Endothelial cell of umbilical vein (primary cell): ENCODE results near the gene RALGPS1. TPM values are rescaled to one million over a fixed set of nuclear protein-coding genes. Genes with fewer than 3 reads are reported as not detected.

ENCODE experiments used
- BruUV-seq: library from RNA; stranded (reverse); fragments of 400-500 nt; replicated peaks from 2 replicates; lab custom pipeline; 2021; lab: Mats Ljungman, UMichigan
- CTCF ChIA-PET: fragments of 300-600, 350-600 bp; sonication (Branson Sonifier 250); formaldehyde crosslinking; loops from one replicate; lab custom pipeline; 2021; ENCODE audit warnings: antibody characterized with exemption, inconsistent platforms; lab: Charles Lee
- POLR2A ChIA-PET: fragments of 300-600, 350-600 bp; sonication (Branson Sonifier 250); formaldehyde crosslinking; loops from one replicate; lab custom pipeline; 2021; ENCODE audit warnings: antibody characterized with exemption, inconsistent platforms; lab: Charles Lee
- DNase-seq: peaks from one replicate; pipeline ENCODE4 v3.0.0-alpha.2; 2011; ENCODE audit warnings: low read depth, low spot score
- FAIRE-seq: peaks from 2 replicates; lab custom pipeline; 2011; peaks lifted over from hg19 to GRCh38; lab: Jason Lieb, UNC
- H2AFZ ChIP-seq: 2 replicates; pipeline ENCODE4 v1.6.0; 2012; ENCODE audit warnings: low read depth, low read length, control low read depth, inconsistent platforms
- H3K27ac ChIP-seq: 2 replicates; pipeline ENCODE4 v1.5.1; 2011; ENCODE audit warnings: low read depth, mild to moderate bottlenecking, control low read depth, low read length, moderate library complexity; ENCODE audit not compliant: insufficient read depth
- H3K27me3 ChIP-seq, 2 experiments: 2 replicates each; pipeline versions ENCODE4 v1.6.0 to v1.6.1; 2011; ENCODE audit warnings: low read length in 2 of 2, mixed read lengths in 1 of 2; ENCODE audit not compliant: control insufficient read depth in 2 of 2, insufficient read depth in 2 of 2
- H3K36me3 ChIP-seq, 2 experiments: 2 replicates in 1 of 2; 3 replicates in 1 of 2; pipeline ENCODE4 v1.5.1; 2011; ENCODE audit warnings: low read length in 2 of 2, mild to moderate bottlenecking in 1 of 2, moderate library complexity in 1 of 2; ENCODE audit not compliant: control insufficient read depth in 2 of 2, insufficient read depth in 2 of 2; ENCODE audit errors: extremely low read depth in 1 of 2
- H3K4me1 ChIP-seq: 3 replicates; pipeline ENCODE4 v1.5.1; 2011; ENCODE audit warnings: mild to moderate bottlenecking, low read length; ENCODE audit not compliant: control insufficient read depth, insufficient read depth; ENCODE audit errors: extremely low read depth
- H3K4me2 ChIP-seq: 2 replicates; pipeline ENCODE4 v1.6.1; 2011; ENCODE audit warnings: low read length, control low read depth, mixed read lengths; ENCODE audit not compliant: insufficient read depth
- H3K4me3 ChIP-seq, 3 experiments: fragments of 200-600 bp in 1 of 3; sonication (generic), shearing (Covaris generic) in 1 of 3; replicated peaks in 1 of 3; 2 replicates each; pipeline ENCODE4 v1.5.1; 2011 to 2016; ENCODE audit warnings: control low read depth in 3 of 3, low read length in 3 of 3, mild to moderate bottlenecking in 2 of 3, inconsistent platforms in 1 of 3, low read depth in 1 of 3, moderate library complexity in 1 of 3; ENCODE audit not compliant: insufficient read depth in 1 of 3
- H3K79me2 ChIP-seq: 2 replicates; pipeline ENCODE4 v1.6.0; 2012; ENCODE audit warnings: low read length, inconsistent platforms; ENCODE audit not compliant: control insufficient read depth, insufficient read depth
- H3K9ac ChIP-seq: replicated peaks from 2 replicates; pipeline ENCODE3; 2011; ENCODE audit warnings: low read length, control low read depth; ENCODE audit not compliant: insufficient read depth; ENCODE audit errors: extremely low read depth
- H3K9me1 ChIP-seq: replicated peaks from 3 replicates; pipeline ENCODE4 v1.6.0; 2011; ENCODE audit warnings: mild to moderate bottlenecking, low read length; ENCODE audit not compliant: control insufficient read depth, insufficient read depth; ENCODE audit errors: extremely low read depth
- H3K9me3 ChIP-seq: replicated peaks from 2 replicates; pipeline ENCODE4 v1.5.1; 2012; ENCODE audit warnings: low read length, inconsistent platforms; ENCODE audit not compliant: control insufficient read depth, insufficient read depth
- H4K20me1 ChIP-seq: replicated peaks from 2 replicates; pipeline ENCODE3; 2011; ENCODE audit warnings: mild to moderate bottlenecking, low read length; ENCODE audit not compliant: control insufficient read depth, insufficient read depth; ENCODE audit errors: extremely low read depth
- CTCF ChIP-seq, 2 donors: IDR thresholded peaks; 1 replicate in 1 of 2; 2 replicates in 1 of 2; pipeline ENCODE4 v1.5.1; 2011; ENCODE audit warnings: low read length in 2 of 2, mild to moderate bottlenecking in 2 of 2, moderate library complexity in 2 of 2, control low read depth in 1 of 2, inconsistent platforms in 1 of 2, low read depth in 1 of 2; ENCODE audit not compliant: insufficient read depth in 1 of 2; ENCODE audit errors: extremely low read depth in 1 of 2
- EZH2 ChIP-seq: IDR thresholded peaks from 2 replicates; pipeline ENCODE4 v1.6.1; 2012; ENCODE audit warnings: borderline replicate concordance, low read depth, mild to moderate bottlenecking, moderate library complexity, low read length, inconsistent platforms; ENCODE audit not compliant: severe bottlenecking
- FOS ChIP-seq: IDR thresholded peaks from 2 replicates; pipeline ENCODE4 v1.6.1; 2011; ENCODE audit warnings: mild to moderate bottlenecking, low read length, moderate library complexity, borderline replicate concordance; ENCODE audit not compliant: insufficient read depth
- GATA2 ChIP-seq: IDR thresholded peaks from 2 replicates; pipeline ENCODE4 v1.7.0; 2011; ENCODE audit warnings: low read depth, mild to moderate bottlenecking, moderate library complexity, mixed read lengths, low read length; ENCODE audit not compliant: insufficient read length, insufficient read depth
- JUN ChIP-seq: IDR thresholded peaks from 2 replicates; pipeline ENCODE4 v1.6.1; 2011; ENCODE audit warnings: borderline replicate concordance, low read depth; ENCODE audit not compliant: insufficient read length, insufficient read depth
- MYC ChIP-seq: IDR thresholded peaks from one replicate; pipeline ENCODE4 v1.6.1; 2011; ENCODE audit warnings: mild to moderate bottlenecking, low read depth, low read length
- POLR2A ChIP-seq: IDR thresholded peaks from 2 replicates; pipeline ENCODE4 v1.6.1; 2012; ENCODE audit warnings: low read depth, mild to moderate bottlenecking, control low read depth, low read length
- POLR2AphosphoS5 ChIP-seq: IDR thresholded peaks from 2 replicates; pipeline ENCODE4 v1.6.1; 2012; ENCODE audit warnings: low read depth, mild to moderate bottlenecking, control low read depth, low read length, moderate library complexity; ENCODE audit not compliant: insufficient read depth
- dilution Hi-C: fragments of 300-500 bp; cut with MboI; formaldehyde crosslinking; loops from one replicate; pipeline ENCODE4 v1.15.0; 2019; ENCODE audit warnings: low sequenced_read_pairs; ENCODE audit not compliant: extremely low pct_ligation_motif_present
- intact Hi-C: fragments of 100-400 bp; cut with micrococcal nuclease; formaldehyde crosslinking; loops from one replicate; pipeline ENCODE4 v1.10.0; 2022
- polyA plus RNA-seq, 4 experiments: library from polyadenylated mRNA; depleted of rRNA in 3 of 4; stranded (reverse) in 3 of 4; unstranded in 1 of 4; fragments of >200 nt; gene quantifications; 2 replicates each; pipeline versions ENCODE4 v1.2.1 to v1.2.3, GENCODE V29; 2011 to 2012; ENCODE audit warnings: missing spikeins in 1 of 4
- total RNA-seq: library from RNA; stranded (reverse); gene quantifications from 2 replicates; pipeline ENCODE4 v1.2.3, GENCODE V29; 2021
- TF ChIP-seq, protein P1 (sequence below): IDR thresholded peaks from 2 replicates; pipeline ENCODE4 v1.6.1; 2011; ENCODE audit not compliant: insufficient read depth, insufficient read length

Gene RALGPS1
- total and polyA plus RNA-seq, 2 donors (not counting 3 experiments of a cell fraction or from before 2014, with no cell fraction given): 3.8 to 5.5 TPM

GRCh38 chr9:127264462-127265219 lies 350.1 kb downstream of the RALGPS1 start, which contains the start of gene GARNL3:
Gene GARNL3, plus strand, starts transcription at chr9:127264774. Its CDS starts 104 bp downstream, at chr9:127264878.
- H3K79me2 ChIP-seq: no peaks in the 10 kb centered on the region
- no peak within 1 kb of the TSS for H3K4me2 ChIP-seq
- DNase-seq: no peak
- H3K9me3 ChIP-seq: no peaks in the 10 kb centered on the region
- CTCF ChIA-PET: interaction anchor here (0.9 to 1.0 kb wide), 2 partner anchors 25 to 83 kb away, joined by 3 read pairs; no protein-coding TSS in a partner anchor
- H3K9me1 ChIP-seq: no peaks in the 10 kb centered on the region
- intact Hi-C loops: no loop called here
- H3K27me3 ChIP-seq: no peaks in the 10 kb centered on the region
- POLR2A ChIA-PET: no interaction called here
- no TSS peak for BruUV-seq
- H2AFZ ChIP-seq: no peak within 1 kb of the TSS
- no peak within 1 kb of the TSS for H3K4me3 ChIP-seq
- no peak within 1 kb of the TSS for H3K27ac ChIP-seq
- dilution Hi-C loops: no loop called here
- H3K4me1 ChIP-seq: no peaks in the 10 kb centered on the region
- H3K36me3 ChIP-seq: no peaks in the 10 kb centered on the region
- TF ChIP-seq EZH2: no peak
- no peak for TF ChIP-seq POLR2AphosphoS5
- TF ChIP-seq JUN: no peak
- no peak for TF ChIP-seq POLR2A
- no peak for TF ChIP-seq CTCF (IDR thresholded peaks at IDR 0.05; ENCODE audit: extremely low read depth in 1 of 2, insufficient read depth in 1 of 2, low read depth in 1 of 2, low read length in 2 of 2)
- no peak for TF ChIP-seq MYC
- no peak for TF ChIP-seq FOS
- TF ChIP-seq, protein P1, sequence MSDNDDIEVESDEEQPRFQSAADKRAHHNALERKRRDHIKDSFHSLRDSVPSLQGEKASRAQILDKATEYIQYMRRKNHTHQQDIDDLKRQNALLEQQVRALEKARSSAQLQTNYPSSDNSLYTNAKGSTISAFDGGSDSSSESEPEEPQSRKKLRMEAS: no peak
- no peak for TF ChIP-seq GATA2
- no peak within 1 kb of the TSS for H3K9ac ChIP-seq
- FAIRE-seq: no peak
- no peaks in the 10 kb centered on the region for H4K20me1 ChIP-seq
